H4 (cell line): ENCODE results near the gene ARSI. TPM values are rescaled to one million over a fixed set of nuclear protein-coding genes. Genes with fewer than 3 reads are reported as not detected.

ENCODE experiments used
- total RNA-seq: library from RNA; depleted of rRNA; stranded (reverse); fragments of >200 nt; shearing (Covaris generic); gene quantifications from 2 replicates; pipeline ENCODE4 v1.2.3, GENCODE V29; 2014; rRNA removed

Gene ARSI
- total RNA-seq, 1 experiment from 2014 or later: not detected

Other genes with a start within 250 kb of the ARSI start
- gene CSF1R, start 216.4 kb downstream of the ARSI start, total RNA-seq: 0.02 TPM in 1 of 2 replicates, not detected in the other
- 21.6 and 30.1 TPM in 2 replicates for gene PDGFRB, start 147.1 kb downstream of the ARSI start, total RNA-seq
- gene CDX1, start 136.1 kb downstream of the ARSI start, total RNA-seq: not detected in 2 replicates
- not detected in 2 replicates for gene SLC6A7, start 112.8 kb downstream of the ARSI start, total RNA-seq
- gene CAMK2A, start 13.1 kb downstream of the ARSI start, total RNA-seq: 0.02 TPM in 1 of 2 replicates, not detected in the other
- 23.6 and 32.9 TPM in 2 replicates for gene TCOF1, start 54.8 kb upstream of the ARSI start, total RNA-seq
- gene CD74, start 110.0 kb upstream of the ARSI start, total RNA-seq: 1.6 and 11.7 TPM in 2 replicates
- 2,476 and 2,863 TPM in 2 replicates for gene RPS14, start 146.8 kb upstream of the ARSI start, total RNA-seq
- 18.8 and 26.6 TPM in 2 replicates for gene NDST1, start 205.2 kb upstream of the ARSI start, total RNA-seq